Adrenal gland (tissue), 5 donors: ENCODE results near the gene FNDC5.

Source experiments
- POLR2A ChIP-seq, 2 donors: fragments of 450-650 bp; IDR thresholded peaks; one replicate each; pipeline ENCODE4 v1.6.1; 2017; ENCODE audit warnings: antibody characterized with exemption in 2 of 2, mild to moderate bottlenecking in 2 of 2, moderate library complexity in 1 of 2
- TF ChIP-seq, protein P1 (sequence below), 6 experiments: fragments of 450-650 bp in 4 of 6; fragments of 200-600 bp in 2 of 6; sonication (generic) in 1 of 6; IDR thresholded peaks; 1 replicate in 5 of 6; 2 replicates in 1 of 6; pipeline versions ENCODE4 v1.5.1 to v1.8.0; 2016 to 2021; ENCODE audit warnings: antibody characterized with exemption in 6 of 6, mild to moderate bottlenecking in 2 of 6, moderate library complexity in 1 of 6
- donor health status: DM: no; HTN: no; CAD: no.

DNA sequence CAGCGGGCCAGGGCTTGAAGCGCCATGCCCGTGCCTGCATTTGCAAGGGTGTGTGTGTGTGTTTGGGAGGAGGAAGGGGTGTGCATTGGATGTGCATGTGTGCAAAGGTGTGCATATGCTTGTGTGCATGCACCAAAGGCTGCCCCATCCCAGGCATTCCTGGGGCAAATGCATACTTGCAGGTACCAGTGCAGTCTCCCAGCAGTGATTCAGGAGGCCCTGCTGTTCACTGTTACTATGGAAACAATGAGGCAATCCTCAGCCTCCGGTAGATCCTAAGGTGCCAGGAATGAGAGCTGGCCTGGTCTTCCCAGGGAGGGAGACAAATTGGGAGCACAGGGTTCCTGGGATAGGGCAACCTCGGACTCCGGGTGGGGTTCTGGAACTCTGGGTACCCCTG, 7.5 kb upstream of the FNDC5 start:
- TF ChIP-seq POLR2A (IDR thresholded peaks at IDR 0.05), result no peak
- TF ChIP-seq, protein P1, sequence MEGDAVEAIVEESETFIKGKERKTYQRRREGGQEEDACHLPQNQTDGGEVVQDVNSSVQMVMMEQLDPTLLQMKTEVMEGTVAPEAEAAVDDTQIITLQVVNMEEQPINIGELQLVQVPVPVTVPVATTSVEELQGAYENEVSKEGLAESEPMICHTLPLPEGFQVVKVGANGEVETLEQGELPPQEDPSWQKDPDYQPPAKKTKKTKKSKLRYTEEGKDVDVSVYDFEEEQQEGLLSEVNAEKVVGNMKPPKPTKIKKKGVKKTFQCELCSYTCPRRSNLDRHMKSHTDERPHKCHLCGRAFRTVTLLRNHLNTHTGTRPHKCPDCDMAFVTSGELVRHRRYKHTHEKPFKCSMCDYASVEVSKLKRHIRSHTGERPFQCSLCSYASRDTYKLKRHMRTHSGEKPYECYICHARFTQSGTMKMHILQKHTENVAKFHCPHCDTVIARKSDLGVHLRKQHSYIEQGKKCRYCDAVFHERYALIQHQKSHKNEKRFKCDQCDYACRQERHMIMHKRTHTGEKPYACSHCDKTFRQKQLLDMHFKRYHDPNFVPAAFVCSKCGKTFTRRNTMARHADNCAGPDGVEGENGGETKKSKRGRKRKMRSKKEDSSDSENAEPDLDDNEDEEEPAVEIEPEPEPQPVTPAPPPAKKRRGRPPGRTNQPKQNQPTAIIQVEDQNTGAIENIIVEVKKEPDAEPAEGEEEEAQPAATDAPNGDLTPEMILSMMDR (IDR thresholded peaks at IDR 0.05), result no peak
